HCT116 (cell line): ENCODE results near the gene NR5A2. TPM values are rescaled to one million over a fixed set of nuclear protein-coding genes. Genes with fewer than 3 reads are reported as not detected.

Experiments
- ATAC-seq: fragments of 200-7000 bp; cut with Tn5 transposase; 2 replicates; pipeline ENCODE4 v1.9.1; 2020; ENCODE audit warnings: mild to moderate bottlenecking, moderate library complexity
- BruUV-seq: library from RNA; stranded (reverse); fragments of 400-500 nt; replicated peaks from 2 replicates; lab custom pipeline; 2021; lab: Mats Ljungman, UMichigan
- CTCF ChIA-PET: fragments of 300-600 bp; sonication (Branson Sonifier 250); formaldehyde crosslinking; loops from one replicate; lab custom pipeline; 2021; ENCODE audit warnings: antibody characterized with exemption; lab: Charles Lee
- POLR2A ChIA-PET: fragments of 300-600, 350-600 bp; sonication (Branson Sonifier 250); formaldehyde crosslinking; loops from one replicate; lab custom pipeline; 2021; ENCODE audit warnings: antibody characterized with exemption; lab: Charles Lee
- RAD21 ChIA-PET, 2 experiments: fragments of 300-600 bp; sonication (Branson Sonifier 250); formaldehyde crosslinking; loops; one replicate each; lab custom pipeline; 2023; ENCODE audit warnings: low total read pairs in 2 of 2; ENCODE audit not compliant: uncharacterized antibody in 2 of 2, unreplicated experiment in 2 of 2, low non-redundant PET in 1 of 2; lab: Charles Lee
- DNase-seq: peaks from one replicate; pipeline ENCODE4 v3.0.0-alpha.2; 2010; ENCODE audit warnings: low read depth, low spot score
- H2AFZ ChIP-seq: fragments of 200-600 bp; shearing (Covaris generic), sonication (generic); 2 replicates; pipeline ENCODE4 v1.6.1; 2017; ENCODE audit warnings: low read depth, mixed run types, mixed read lengths, antibody characterized with exemption, low read length; ENCODE audit not compliant: poor library complexity, severe bottlenecking
- H3K27ac ChIP-seq: 2 replicates; pipeline ENCODE4 v1.5.1; 2012; ENCODE audit warnings: low read depth, low read length
- H3K27me3 ChIP-seq: fragments of 200-600 bp; sonication (generic); 2 replicates; pipeline ENCODE4 v1.6.1; 2016; ENCODE audit warnings: mixed run types, low read length, mixed read lengths; ENCODE audit not compliant: insufficient read depth
- H3K36me3 ChIP-seq, 2 experiments: fragments of 200-500 bp in 1 of 2; fragments of 200-600 bp in 1 of 2; sonication (Bioruptor generic) in 1 of 2; sonication (generic) in 1 of 2; 2 replicates each; pipeline versions ENCODE4 v1.5.1 to v1.6.1; 2014 to 2016; ENCODE audit warnings: low read length in 2 of 2, inconsistent platforms in 1 of 2, mixed read lengths in 1 of 2, mixed run types in 1 of 2; ENCODE audit not compliant: insufficient read depth in 2 of 2, control insufficient read depth in 1 of 2
- H3K4me1 ChIP-seq, 2 experiments: fragments of 200-600 bp in 1 of 2; sonication (generic) in 1 of 2; 2 replicates each; pipeline versions ENCODE4 v1.5.1 to v1.6.1; 2012 to 2017; ENCODE audit warnings: low read length in 2 of 2, inconsistent platforms in 1 of 2, mild to moderate bottlenecking in 1 of 2, mixed read lengths in 1 of 2, mixed run types in 1 of 2, moderate library complexity in 1 of 2; ENCODE audit not compliant: insufficient read depth in 2 of 2, control insufficient read depth in 1 of 2
- H3K4me2 ChIP-seq: fragments of 200-600 bp; sonication (generic); 2 replicates; pipeline ENCODE4 v1.6.1; 2017; ENCODE audit warnings: mixed run types, low read length, mixed read lengths
- H3K4me3 ChIP-seq, 2 experiments: fragments of 200-600 bp in 1 of 2; sonication (generic) in 1 of 2; replicated peaks in 1 of 2; 2 replicates each; pipeline ENCODE4 v1.5.1; 2011 to 2016; ENCODE audit warnings: low read length in 2 of 2, control low read depth in 1 of 2, low read depth in 1 of 2, mild to moderate bottlenecking in 1 of 2, mixed read lengths in 1 of 2, mixed run types in 1 of 2
- H3K79me2 ChIP-seq: fragments of 200-600 bp; sonication (generic); 2 replicates; pipeline ENCODE4 v1.6.1; 2017; ENCODE audit warnings: mild to moderate bottlenecking, mixed run types, low read length, moderate library complexity, mixed read lengths; ENCODE audit not compliant: insufficient read depth
- H3K9ac ChIP-seq: fragments of 200-600 bp; sonication (generic); 2 replicates; pipeline ENCODE4 v1.6.1; 2016; ENCODE audit warnings: low read length, mixed read lengths
- H3K9me2 ChIP-seq: fragments of 200-600 bp; sonication (generic), shearing (Covaris generic); 2 replicates; pipeline ENCODE4 v1.6.1; 2017; ENCODE audit warnings: mixed run types, mild to moderate bottlenecking, moderate library complexity; ENCODE audit not compliant: insufficient read depth
- H3K9me3 ChIP-seq, 2 experiments: fragments of 200-500 bp in 1 of 2; fragments of 200-600 bp in 1 of 2; sonication (Bioruptor generic) in 1 of 2; sonication (generic) in 1 of 2; 2 replicates each; pipeline ENCODE4 v1.6.1; 2014 to 2017; ENCODE audit warnings: low read length in 2 of 2, mixed read lengths in 2 of 2, inconsistent platforms in 1 of 2, low read depth in 1 of 2, mild to moderate bottlenecking in 1 of 2, mixed run types in 1 of 2, moderate library complexity in 1 of 2; ENCODE audit not compliant: control insufficient read depth in 1 of 2, insufficient read depth in 1 of 2
- H4K20me1 ChIP-seq: fragments of 200-600 bp; sonication (generic), shearing (Covaris generic); 2 replicates; pipeline ENCODE4 v1.6.1; 2017; ENCODE audit warnings: mixed run types, mild to moderate bottlenecking, moderate library complexity; ENCODE audit not compliant: insufficient read depth
- ELF1 ChIP-seq: IDR thresholded peaks from 2 replicates; pipeline ENCODE4 v1.6.1; 2012; ENCODE audit warnings: low read depth, borderline replicate concordance
- JUND ChIP-seq: IDR thresholded peaks from 2 replicates; pipeline ENCODE4 v1.6.1; 2012
- MAX ChIP-seq: IDR thresholded peaks from 2 replicates; pipeline ENCODE4 v1.6.1; 2012
- POLR2A ChIP-seq: IDR thresholded peaks from 2 replicates; pipeline ENCODE4 v1.7.0; 2011; ENCODE audit warnings: borderline replicate concordance; ENCODE audit not compliant: insufficient read depth, insufficient read length; ENCODE audit errors: extremely low read depth
- RAD21 ChIP-seq: IDR thresholded peaks from 2 replicates; pipeline ENCODE4 v1.6.1; 2012; ENCODE audit warnings: low read depth, mild to moderate bottlenecking
- REST ChIP-seq: IDR thresholded peaks from 2 replicates; pipeline ENCODE4 v1.6.1; 2012; ENCODE audit warnings: low read depth
- SIN3A ChIP-seq: IDR thresholded peaks from 2 replicates; pipeline ENCODE4 v1.6.1; 2012; ENCODE audit warnings: low read depth
- SP1 ChIP-seq: IDR thresholded peaks from 2 replicates; pipeline ENCODE4 v1.6.1; 2012; ENCODE audit warnings: low read depth
- intact Hi-C: fragments of 100-400 bp; cut with micrococcal nuclease; formaldehyde crosslinking; loops from 2 replicates; pipeline ENCODE4 v1.10.0; 2022
- total RNA-seq: library from RNA; stranded (reverse); gene quantifications from one replicate; pipeline ENCODE4 v1.2.1, GENCODE V29; 2021; ENCODE audit not compliant: unreplicated experiment

NR5A2 gene
- total RNA-seq, 1 experiment from 2014 or later: 0.91 TPM

DNA sequence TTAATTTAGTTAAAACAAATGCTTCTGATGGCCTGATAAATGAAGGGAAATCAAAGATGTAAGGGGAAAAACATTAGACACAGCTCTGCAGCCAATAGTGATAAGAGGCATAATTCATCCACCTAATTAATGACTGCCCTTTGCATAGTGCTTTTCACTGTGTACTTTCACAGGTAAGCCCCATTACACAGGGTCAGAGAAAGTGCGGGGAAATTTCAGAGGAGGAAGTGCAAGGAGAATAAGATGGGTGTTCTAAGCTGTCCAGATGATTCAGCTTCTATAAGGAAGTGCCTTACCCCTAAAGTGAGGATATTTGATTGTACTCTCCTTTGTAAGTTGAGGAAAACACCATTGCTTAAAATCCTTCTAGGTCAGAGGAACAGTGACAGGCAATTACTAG lies 88.0 kb downstream of the NR5A2 start:
- Histone ChIP-seq H3K27ac (no peak overlapping the region), H4K20me1 (no peaks in the 10 kb centered on the region), H3K4me2 (no peak overlapping the region), H3K9me2 (no peaks in the 10 kb centered on the region), H3K27me3 (no peaks in the 10 kb centered on the region), H2AFZ (no peak overlapping the region), H3K9me3 (no peaks in the 10 kb centered on the region), H3K36me3 (no peaks in the 10 kb centered on the region), H3K4me3 (no peak overlapping the region), H3K9ac (no peak overlapping the region), H3K4me1 (peaks cover 0 to 8% of the 10 kb centered on the region in 2 experiments; a peak in 2 of 4 replicates), H3K79me2 (no peaks in the 10 kb centered on the region)
- RAD21 ChIA-PET: no interaction called here
- DNase-seq (no peak), ATAC-seq (no peak)
- CTCF ChIA-PET: no interaction called here
- POLR2A ChIA-PET: no interaction called here
- no TSS peak for BruUV-seq
- TF ChIP-seq RAD21 (no peak), JUND (peak; percentile 27; the same call in 1 of the 2 replicates), MAX (no peak), SIN3A (no peak), SP1 (peak; percentile 34; the same call in 1 of the 2 replicates), ELF1 (no peak), REST (no peak), POLR2A (no peak)
- intact Hi-C loops: no loop called here
